ENCODE measurements around the gene NECAB3. TPM values are rescaled to one million over a fixed set of nuclear protein-coding genes. Genes with fewer than 3 reads are reported as not detected.

The NECAB3 gene
- total and polyA plus RNA-seq, 2 of the 13 experiments (the other 11 are each of a cell fraction or from before 2014, with no cell fraction given), result 61.5 to 65.5 TPM

DNA sequence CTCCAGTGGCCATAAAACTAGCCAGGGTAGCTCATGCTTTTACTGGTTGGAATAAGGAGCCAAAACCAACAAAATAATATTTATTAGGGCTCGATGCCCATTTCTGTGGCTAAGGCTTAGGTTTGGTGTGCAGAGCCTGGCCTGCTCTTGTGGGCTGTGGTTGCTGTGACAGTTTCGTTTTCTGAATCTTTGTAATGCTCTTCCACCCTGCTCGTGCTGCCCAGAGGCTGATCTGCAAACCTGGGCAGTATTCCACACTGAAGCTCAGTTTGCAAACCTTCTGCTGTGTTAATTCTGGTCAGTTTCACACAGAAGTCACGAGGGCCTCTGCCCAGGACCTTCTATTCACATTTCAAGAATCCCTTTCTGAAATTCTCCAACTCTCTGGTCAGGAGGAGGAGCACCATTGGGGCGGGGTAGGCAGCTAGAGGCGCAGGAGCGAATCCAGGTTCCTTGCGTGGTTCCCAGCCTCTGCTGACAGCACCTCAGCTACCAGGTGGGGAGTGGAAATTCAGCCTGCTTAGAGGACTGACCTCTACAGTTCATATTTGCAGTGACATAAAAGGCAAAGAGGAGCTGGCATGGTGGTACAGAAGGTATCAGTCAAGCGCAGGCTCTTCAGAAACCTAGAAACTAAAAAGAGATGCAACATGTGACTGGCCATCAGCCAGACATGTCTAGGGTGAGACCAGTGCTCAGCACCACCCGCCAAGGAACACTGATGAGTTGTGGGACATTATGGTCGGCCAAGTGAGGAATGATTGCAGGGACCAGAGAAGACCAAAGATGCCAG lies 26.4 kb downstream of the NECAB3 start (continued):
- TF ChIP-seq, protein P1, sequence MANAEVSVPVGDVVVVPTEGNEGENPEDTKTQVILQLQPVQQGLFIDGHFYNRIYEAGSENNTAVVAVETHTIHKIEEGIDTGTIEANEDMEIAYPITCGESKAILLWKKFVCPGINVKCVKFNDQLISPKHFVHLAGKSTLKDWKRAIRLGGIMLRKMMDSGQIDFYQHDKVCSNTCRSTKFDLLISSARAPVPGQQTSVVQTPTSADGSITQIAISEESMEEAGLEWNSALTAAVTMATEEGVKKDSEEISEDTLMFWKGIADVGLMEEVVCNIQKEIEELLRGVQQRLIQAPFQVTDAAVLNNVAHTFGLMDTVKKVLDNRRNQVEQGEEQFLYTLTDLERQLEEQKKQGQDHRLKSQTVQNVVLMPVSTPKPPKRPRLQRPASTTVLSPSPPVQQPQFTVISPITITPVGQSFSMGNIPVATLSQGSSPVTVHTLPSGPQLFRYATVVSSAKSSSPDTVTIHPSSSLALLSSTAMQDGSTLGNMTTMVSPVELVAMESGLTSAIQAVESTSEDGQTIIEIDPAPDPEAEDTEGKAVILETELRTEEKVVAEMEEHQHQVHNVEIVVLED (CRISPR knock-in tag; IDR thresholded peaks at IDR 0.05; ENCODE audit: borderline replicate concordance), result no peak
- no peak for TF ChIP-seq CCDC6 (CRISPR knock-in tag; IDR thresholded peaks at IDR 0.05)
- TF ChIP-seq, protein P2, sequence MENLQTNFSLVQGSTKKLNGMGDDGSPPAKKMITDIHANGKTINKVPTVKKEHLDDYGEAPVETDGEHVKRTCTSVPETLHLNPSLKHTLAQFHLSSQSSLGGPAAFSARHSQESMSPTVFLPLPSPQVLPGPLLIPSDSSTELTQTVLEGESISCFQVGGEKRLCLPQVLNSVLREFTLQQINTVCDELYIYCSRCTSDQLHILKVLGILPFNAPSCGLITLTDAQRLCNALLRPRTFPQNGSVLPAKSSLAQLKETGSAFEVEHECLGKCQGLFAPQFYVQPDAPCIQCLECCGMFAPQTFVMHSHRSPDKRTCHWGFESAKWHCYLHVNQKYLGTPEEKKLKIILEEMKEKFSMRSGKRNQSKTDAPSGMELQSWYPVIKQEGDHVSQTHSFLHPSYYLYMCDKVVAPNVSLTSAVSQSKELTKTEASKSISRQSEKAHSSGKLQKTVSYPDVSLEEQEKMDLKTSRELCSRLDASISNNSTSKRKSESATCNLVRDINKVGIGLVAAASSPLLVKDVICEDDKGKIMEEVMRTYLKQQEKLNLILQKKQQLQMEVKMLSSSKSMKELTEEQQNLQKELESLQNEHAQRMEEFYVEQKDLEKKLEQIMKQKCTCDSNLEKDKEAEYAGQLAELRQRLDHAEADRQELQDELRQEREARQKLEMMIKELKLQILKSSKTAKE (CRISPR knock-in tag; IDR thresholded peaks at IDR 0.05; ENCODE audit: borderline replicate concordance), result 0 out of 2 replicates have a peak, but pooled peaks have one; percentile 24
- TF ChIP-seq KAT2B (IDR thresholded peaks at IDR 0.05; ENCODE audit: borderline replicate concordance, low read depth, low read length), result no peak
- peak; percentile 9 to 36; a peak in 2 of 4 replicates for TF ChIP-seq POLR2A (IDR thresholded peaks at IDR 0.05; ENCODE audit: insufficient read depth in 1 of 2, low read depth in 2 of 2, low read length in 2 of 2)
- no peak for TF ChIP-seq TRIM24 (CRISPR knock-in tag; IDR thresholded peaks at IDR 0.05)
- TF ChIP-seq E2F5 (CRISPR knock-in tag; conservative IDR thresholded peaks at IDR 0.05), result no peak
- TF ChIP-seq ZSCAN30 (CRISPR knock-in tag; IDR thresholded peaks at IDR 0.05), result no peak
- no peak for TF ChIP-seq TAF15 (IDR thresholded peaks at IDR 0.05; ENCODE audit: low read depth, low read length, poor library complexity, severe bottlenecking)
- TF ChIP-seq ZNF30 (CRISPR knock-in tag; IDR thresholded peaks at IDR 0.05), result no peak
- no peak for TF ChIP-seq RAD21 (CRISPR knock-in tag; IDR thresholded peaks at IDR 0.05)
- TF ChIP-seq ZFP36L1 (CRISPR knock-in tag; IDR thresholded peaks at IDR 0.05), result no peak
- TF ChIP-seq ELF3 (CRISPR knock-in tag; IDR thresholded peaks at IDR 0.05), result no peak
- TF ChIP-seq, protein P3, sequence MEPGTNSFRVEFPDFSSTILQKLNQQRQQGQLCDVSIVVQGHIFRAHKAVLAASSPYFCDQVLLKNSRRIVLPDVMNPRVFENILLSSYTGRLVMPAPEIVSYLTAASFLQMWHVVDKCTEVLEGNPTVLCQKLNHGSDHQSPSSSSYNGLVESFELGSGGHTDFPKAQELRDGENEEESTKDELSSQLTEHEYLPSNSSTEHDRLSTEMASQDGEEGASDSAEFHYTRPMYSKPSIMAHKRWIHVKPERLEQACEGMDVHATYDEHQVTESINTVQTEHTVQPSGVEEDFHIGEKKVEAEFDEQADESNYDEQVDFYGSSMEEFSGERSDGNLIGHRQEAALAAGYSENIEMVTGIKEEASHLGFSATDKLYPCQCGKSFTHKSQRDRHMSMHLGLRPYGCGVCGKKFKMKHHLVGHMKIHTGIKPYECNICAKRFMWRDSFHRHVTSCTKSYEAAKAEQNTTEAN (CRISPR knock-in tag; conservative IDR thresholded peaks at IDR 0.05), result no peak
- TF ChIP-seq SMYD3 (CRISPR knock-in tag; IDR thresholded peaks at IDR 0.05), result no peak
- peak; percentile 30 for TF ChIP-seq STAG1 (CRISPR knock-in tag; IDR thresholded peaks at IDR 0.05)
- peak; percentile 10; the same call in 1 of the 2 replicates for TF ChIP-seq ZFY (CRISPR knock-in tag; IDR thresholded peaks at IDR 0.05)
- TF ChIP-seq DNMT1 (CRISPR knock-in tag; IDR thresholded peaks at IDR 0.05), result no peak
- TF ChIP-seq, protein P4, sequence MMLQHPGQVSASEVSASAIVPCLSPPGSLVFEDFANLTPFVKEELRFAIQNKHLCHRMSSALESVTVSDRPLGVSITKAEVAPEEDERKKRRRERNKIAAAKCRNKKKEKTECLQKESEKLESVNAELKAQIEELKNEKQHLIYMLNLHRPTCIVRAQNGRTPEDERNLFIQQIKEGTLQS (CRISPR knock-in tag; IDR thresholded peaks at IDR 0.05), result no peak
- TF ChIP-seq ZMYM3 (CRISPR knock-in tag; IDR thresholded peaks at IDR 0.05), result no peak
- 0 out of 2 replicates have a peak, but pooled peaks have one; percentile 8 for TF ChIP-seq RXRA (CRISPR knock-in tag; IDR thresholded peaks at IDR 0.05)
